Mononuclear cell (primary cell): ENCODE results near the gene ARID1B. TPM values are rescaled to one million over a fixed set of nuclear protein-coding genes. Genes with fewer than 3 reads are reported as not detected.

Source experiments
- H3K27me3 ChIP-seq: 2 replicates; pipeline ENCODE4 v1.6.0; 2011; ENCODE audit warnings: low read length, control low read depth; ENCODE audit not compliant: insufficient read depth
- H3K4me1 ChIP-seq: 2 replicates; pipeline ENCODE4 v1.5.1; 2011; ENCODE audit warnings: mild to moderate bottlenecking, low read length, control low read depth; ENCODE audit not compliant: insufficient read depth
- H3K4me3 ChIP-seq: 2 replicates; pipeline ENCODE4 v1.5.1; 2011; ENCODE audit warnings: mild to moderate bottlenecking, low read length, moderate library complexity
- H3K9me3 ChIP-seq: 2 replicates; pipeline ENCODE4 v1.5.1; 2011; ENCODE audit warnings: low read depth, mild to moderate bottlenecking, control low read depth, low read length
- total RNA-seq: library from RNA; depleted of rRNA; stranded (reverse); fragments of >200 nt; gene quantifications from one replicate; pipeline ENCODE4 v1.2.3, GENCODE V29; 2012

Gene ARID1B
- total RNA-seq, 1 donor = 107 TPM

GRCh38 chr6:157244780-157245179 lies 467.6 kb downstream of the ARID1B start:
- H3K9me3 ChIP-seq = no peaks in the 10 kb centered on the region
- H3K4me1 ChIP-seq = no peaks in the 10 kb centered on the region
- H3K27me3 ChIP-seq = no peaks in the 10 kb centered on the region
- H3K4me3 ChIP-seq = no peak overlapping the region

GRCh38 chr6:157245436-157245835 lies 468.3 kb downstream of the ARID1B start:
- Histone ChIP-seq H3K4me3 (no peak overlapping the region), H3K4me1 (no peaks in the 10 kb centered on the region), H3K9me3 (no peaks in the 10 kb centered on the region), H3K27me3 (no peaks in the 10 kb centered on the region)

- H3K4me3 ChIP-seq = no peak overlapping the region
- H3K4me1 ChIP-seq = no peaks in the 10 kb centered on the region
- no peaks in the 10 kb centered on the region for H3K27me3 ChIP-seq
- H3K9me3 ChIP-seq = no peaks in the 10 kb centered on the region
These were observed 469.0 kb downstream of the ARID1B start for GRCh38 chr6:157246048-157246630.

GRCh38 chr6:157246771-157247484 lies 469.8 kb downstream of the ARID1B start:
- no peaks in the 10 kb centered on the region for H3K27me3 ChIP-seq
- H3K9me3 ChIP-seq = no peaks in the 10 kb centered on the region
- no peaks in the 10 kb centered on the region for H3K4me1 ChIP-seq
- no peak overlapping the region for H3K4me3 ChIP-seq

- no peak overlapping the region for H3K4me3 ChIP-seq
- H3K4me1 ChIP-seq = no peaks in the 10 kb centered on the region
- no peaks in the 10 kb centered on the region for H3K27me3 ChIP-seq
- H3K9me3 ChIP-seq = no peaks in the 10 kb centered on the region
These were observed 471.1 kb downstream of the ARID1B start for GRCh38 chr6:157248264-157248663.

- no peaks in the 10 kb centered on the region for H3K27me3 ChIP-seq
- no peak overlapping the region for H3K4me3 ChIP-seq
- no peaks in the 10 kb centered on the region for H3K9me3 ChIP-seq
- no peaks in the 10 kb centered on the region for H3K4me1 ChIP-seq
These were observed 472.6 kb downstream of the ARID1B start for GRCh38 chr6:157249826-157250225.

GRCh38 chr6:157251586-157252247 lies 474.5 kb downstream of the ARID1B start:
- no peaks in the 10 kb centered on the region for H3K27me3 ChIP-seq
- no peaks in the 10 kb centered on the region for H3K4me1 ChIP-seq
- H3K4me3 ChIP-seq = no peak overlapping the region
- no peaks in the 10 kb centered on the region for H3K9me3 ChIP-seq

- Histone ChIP-seq H3K27me3 (no peaks in the 10 kb centered on the region), H3K4me3 (no peak overlapping the region), H3K9me3 (no peaks in the 10 kb centered on the region), H3K4me1 (no peaks in the 10 kb centered on the region)
These were observed 475.8 kb downstream of the ARID1B start for GRCh38 chr6:157253017-157253416.

- Histone ChIP-seq H3K9me3 (no peaks in the 10 kb centered on the region), H3K4me3 (no peak overlapping the region), H3K4me1 (no peaks in the 10 kb centered on the region), H3K27me3 (no peaks in the 10 kb centered on the region)
These were observed 476.5 kb downstream of the ARID1B start for GRCh38 chr6:157253699-157254098.

- Histone ChIP-seq H3K27me3 (no peaks in the 10 kb centered on the region), H3K9me3 (no peaks in the 10 kb centered on the region), H3K4me1 (no peaks in the 10 kb centered on the region), H3K4me3 (no peak overlapping the region)
These were observed 477.4 kb downstream of the ARID1B start for GRCh38 chr6:157254538-157254937.

- Histone ChIP-seq H3K27me3 (no peaks in the 10 kb centered on the region), H3K9me3 (no peaks in the 10 kb centered on the region), H3K4me1 (no peaks in the 10 kb centered on the region), H3K4me3 (no peak overlapping the region)
These were observed 477.9 kb downstream of the ARID1B start for GRCh38 chr6:157255079-157255478.

GRCh38 chr6:157258878-157259277 lies 481.7 kb downstream of the ARID1B start:
- no peaks in the 10 kb centered on the region for H3K27me3 ChIP-seq
- H3K4me3 ChIP-seq = no peak overlapping the region
- H3K9me3 ChIP-seq = no peaks in the 10 kb centered on the region
- H3K4me1 ChIP-seq = no peaks in the 10 kb centered on the region

GRCh38 chr6:157259443-157259842 lies 482.3 kb downstream of the ARID1B start:
- H3K4me1 ChIP-seq = no peaks in the 10 kb centered on the region
- no peak overlapping the region for H3K4me3 ChIP-seq
- no peaks in the 10 kb centered on the region for H3K27me3 ChIP-seq
- H3K9me3 ChIP-seq = no peaks in the 10 kb centered on the region
